AG08396 (cell line): ENCODE data around the gene FBXL4.

Experiments
- DNase-seq: peaks from one replicate; pipeline ENCODE4 v3.0.0; 2012; ENCODE audit warnings: low spot score, mixed read lengths

FBXL4 gene

GRCh38 chr6:98880486-98880885 is 67.3 kb downstream of the FBXL4 start:
- DNase-seq, result no peak

- DNase-seq, result no peak
These were observed 70.5 kb downstream of the FBXL4 start for GRCh38 chr6:98877250-98877649.

- DNase-seq, result no peak
These were observed 72.4 kb downstream of the FBXL4 start for GRCh38 chr6:98875375-98875774.

- DNase-seq, result no peak
These were observed 75.9 kb downstream of the FBXL4 start for GRCh38 chr6:98871821-98872220.

GRCh38 chr6:98871057-98871456 is 76.7 kb downstream of the FBXL4 start:
- no peak for DNase-seq

DNA sequence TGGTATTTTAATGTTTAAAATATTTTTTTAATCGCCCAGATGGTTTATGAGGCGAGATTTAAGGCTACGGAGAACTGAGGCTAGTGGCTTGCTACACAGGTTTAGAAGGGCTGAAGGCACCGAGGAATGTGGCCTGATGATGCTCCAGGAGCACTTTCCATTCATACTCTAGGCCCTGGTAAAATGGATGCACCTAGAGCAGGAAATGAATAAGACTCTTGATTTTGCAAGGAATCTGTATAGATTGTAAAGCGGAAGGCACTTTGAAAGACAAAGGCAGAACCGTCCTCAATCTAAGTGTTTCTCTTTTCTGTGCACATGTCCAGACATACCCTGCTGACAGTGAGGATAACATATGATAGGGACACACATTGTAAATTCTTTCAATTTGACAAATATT is 83.2 kb downstream of the FBXL4 start:
- DNase-seq, result no peak

DNA sequence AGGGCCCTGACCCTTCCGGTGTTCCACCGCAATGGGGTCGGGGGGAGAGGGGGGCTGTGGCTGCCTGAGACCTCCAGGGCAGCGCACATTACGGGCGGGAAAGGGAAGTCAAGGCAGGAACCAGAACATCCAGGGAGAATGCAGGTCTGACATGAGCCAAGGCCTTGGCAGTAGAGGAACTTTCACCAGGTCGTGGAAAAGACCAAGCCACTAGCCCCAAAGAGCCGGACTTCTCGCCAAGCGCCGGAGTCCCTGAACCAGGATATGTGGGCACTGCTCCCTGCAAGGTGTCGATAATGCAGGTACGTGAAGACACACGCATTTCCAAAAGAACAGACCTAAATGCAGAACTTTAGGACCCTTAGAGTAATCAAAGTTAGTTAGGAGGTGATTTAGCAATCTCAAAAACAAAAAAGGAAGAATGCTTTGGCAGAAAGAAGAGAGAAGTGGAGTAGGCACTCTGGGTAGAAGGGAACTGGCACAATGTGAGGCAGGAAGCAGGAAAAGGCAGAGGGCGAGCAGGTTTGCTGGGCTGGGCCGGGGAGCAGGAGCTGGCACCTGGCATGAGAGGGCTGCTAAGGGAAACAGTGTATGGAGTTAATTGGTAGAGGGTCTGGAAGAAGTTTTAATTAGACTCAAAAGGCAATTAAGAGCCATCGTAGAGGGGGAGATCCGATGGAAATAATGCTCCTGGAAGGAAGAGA is 99.1 kb downstream of the FBXL4 start:
- no peak for DNase-seq

- no peak for DNase-seq
These were observed 99.8 kb downstream of the FBXL4 start for GRCh38 chr6:98847779-98848538.

- no peak for DNase-seq
These were observed 100.3 kb downstream of the FBXL4 start for GRCh38 chr6:98847416-98847778.

DNA sequence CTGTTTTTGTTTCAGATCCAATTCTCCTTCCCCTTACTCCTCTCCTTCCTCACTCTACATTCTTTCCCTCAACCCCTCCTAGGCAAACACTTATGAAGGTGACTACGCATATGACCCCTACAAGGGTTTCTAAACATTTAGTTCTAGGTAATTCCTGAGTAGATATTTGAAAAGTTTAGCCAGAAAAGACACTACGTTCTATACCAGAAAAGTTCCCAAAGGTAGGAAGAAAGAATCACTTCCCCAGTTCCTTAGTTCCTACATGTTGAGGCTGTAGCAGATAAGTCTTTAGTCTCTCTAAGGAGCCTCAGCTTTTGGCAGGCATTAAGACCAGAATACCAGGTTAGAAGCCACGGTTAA is 101.7 kb downstream of the FBXL4 start:
- no peak for DNase-seq

DNA sequence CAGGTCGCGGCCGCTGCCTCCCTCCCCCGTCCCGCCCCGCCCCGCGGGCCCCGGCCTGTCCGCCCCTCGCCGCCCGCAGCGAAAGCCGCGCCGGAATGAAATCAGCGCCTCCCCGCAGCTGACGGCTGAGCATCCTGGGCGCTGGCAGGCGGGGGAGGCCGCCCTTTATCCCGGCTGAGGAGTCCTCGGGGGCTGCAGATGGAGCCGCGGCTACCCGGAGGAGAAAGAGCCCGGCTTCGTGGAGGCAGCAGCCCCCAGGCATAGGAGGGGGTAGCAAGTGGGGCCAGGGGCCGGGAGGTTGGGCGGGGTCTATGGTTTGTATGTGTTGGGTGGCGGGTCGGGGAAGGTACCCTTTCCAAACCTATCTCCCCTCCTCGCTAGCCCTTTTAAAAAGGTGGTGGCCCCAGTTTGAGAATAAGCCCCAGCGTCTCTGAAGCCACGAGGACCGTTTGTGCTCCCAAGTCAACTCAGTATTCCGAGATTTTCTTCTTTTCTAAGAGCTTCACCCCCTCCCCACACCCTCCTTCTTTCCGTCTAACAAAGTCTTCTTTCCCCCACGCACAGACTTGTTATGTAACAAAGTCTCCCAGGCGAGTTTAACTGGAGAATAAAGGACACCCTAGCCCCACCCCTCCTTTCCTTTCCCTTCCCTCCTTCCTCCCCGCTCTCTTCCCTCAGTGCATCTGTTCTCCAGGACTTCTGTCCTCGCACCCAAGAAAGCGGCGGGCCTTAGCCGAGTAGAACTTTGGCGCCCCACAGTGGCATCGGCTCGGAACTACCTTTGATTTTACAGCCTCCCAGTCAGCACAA is 102.3 kb downstream of the FBXL4 start:
- peak; percentile 90 for DNase-seq

GRCh38 chr6:98844244-98845210 is 103.2 kb downstream of the FBXL4 start:
- DNase-seq, result no peak

- DNase-seq, result no peak
These were observed 104.2 kb downstream of the FBXL4 start for GRCh38 chr6:98843271-98844243.

GRCh38 chr6:98842342-98843180 is 105.2 kb downstream of the FBXL4 start:
- no peak for DNase-seq

- no peak for DNase-seq
These were observed 106.0 kb downstream of the FBXL4 start for GRCh38 chr6:98841621-98842341.

DNA sequence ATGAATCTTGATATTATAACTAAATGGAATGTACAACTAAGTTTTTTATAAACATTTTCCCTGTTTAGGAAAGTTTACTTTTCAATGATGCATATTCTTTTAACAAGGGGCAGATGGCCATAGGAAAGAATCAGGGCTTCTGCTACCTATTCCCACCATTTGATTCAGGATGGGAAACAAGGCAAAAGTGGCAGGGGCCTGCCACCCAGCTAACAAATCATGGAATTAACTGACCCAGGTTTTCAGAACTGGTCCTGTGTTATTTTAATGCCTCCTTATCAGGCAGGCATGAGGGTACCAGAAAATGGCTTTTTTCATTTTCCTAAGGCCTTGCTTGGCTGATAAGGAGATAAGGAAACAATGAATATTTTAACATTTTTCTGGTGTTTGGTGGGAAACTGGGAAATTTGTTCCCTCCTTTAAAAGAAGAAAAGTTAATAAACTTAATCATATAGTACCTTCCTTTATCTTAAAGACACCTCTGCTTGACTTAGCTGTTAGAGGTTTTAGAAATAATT is 106.7 kb downstream of the FBXL4 start:
- DNase-seq, result no peak

GRCh38 chr6:98840385-98840784 is 107.4 kb downstream of the FBXL4 start:
- no peak for DNase-seq

DNA sequence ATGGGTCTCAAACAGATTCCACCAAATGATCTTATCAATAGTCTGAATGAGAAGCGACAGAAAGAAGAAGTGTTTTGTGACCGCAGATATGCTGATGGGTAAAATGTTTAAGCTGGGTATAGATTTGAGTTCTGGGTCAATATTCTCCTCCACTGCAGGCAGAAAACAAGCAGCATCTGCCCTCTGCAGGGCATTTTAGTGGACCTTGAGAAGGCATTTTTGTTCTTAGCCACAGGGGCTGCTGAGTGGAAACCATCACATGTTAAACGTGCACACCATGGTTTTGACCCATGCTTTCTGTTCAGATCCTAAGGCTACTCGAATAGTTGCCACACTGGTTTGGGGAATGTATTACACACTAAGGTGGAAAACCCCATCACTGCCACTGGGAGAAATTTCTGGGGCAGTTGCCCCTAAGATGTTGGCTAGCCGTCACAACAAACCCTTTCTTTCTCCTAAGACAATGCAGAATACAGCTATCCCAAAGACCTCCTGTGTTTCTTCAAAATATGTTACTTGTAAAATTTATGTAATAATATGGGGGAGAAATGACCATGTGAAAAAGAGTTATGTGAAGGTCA is 107.9 kb downstream of the FBXL4 start:
- no peak for DNase-seq
